ENCODE results near the gene MUC4.

MUC4 gene

DNA sequence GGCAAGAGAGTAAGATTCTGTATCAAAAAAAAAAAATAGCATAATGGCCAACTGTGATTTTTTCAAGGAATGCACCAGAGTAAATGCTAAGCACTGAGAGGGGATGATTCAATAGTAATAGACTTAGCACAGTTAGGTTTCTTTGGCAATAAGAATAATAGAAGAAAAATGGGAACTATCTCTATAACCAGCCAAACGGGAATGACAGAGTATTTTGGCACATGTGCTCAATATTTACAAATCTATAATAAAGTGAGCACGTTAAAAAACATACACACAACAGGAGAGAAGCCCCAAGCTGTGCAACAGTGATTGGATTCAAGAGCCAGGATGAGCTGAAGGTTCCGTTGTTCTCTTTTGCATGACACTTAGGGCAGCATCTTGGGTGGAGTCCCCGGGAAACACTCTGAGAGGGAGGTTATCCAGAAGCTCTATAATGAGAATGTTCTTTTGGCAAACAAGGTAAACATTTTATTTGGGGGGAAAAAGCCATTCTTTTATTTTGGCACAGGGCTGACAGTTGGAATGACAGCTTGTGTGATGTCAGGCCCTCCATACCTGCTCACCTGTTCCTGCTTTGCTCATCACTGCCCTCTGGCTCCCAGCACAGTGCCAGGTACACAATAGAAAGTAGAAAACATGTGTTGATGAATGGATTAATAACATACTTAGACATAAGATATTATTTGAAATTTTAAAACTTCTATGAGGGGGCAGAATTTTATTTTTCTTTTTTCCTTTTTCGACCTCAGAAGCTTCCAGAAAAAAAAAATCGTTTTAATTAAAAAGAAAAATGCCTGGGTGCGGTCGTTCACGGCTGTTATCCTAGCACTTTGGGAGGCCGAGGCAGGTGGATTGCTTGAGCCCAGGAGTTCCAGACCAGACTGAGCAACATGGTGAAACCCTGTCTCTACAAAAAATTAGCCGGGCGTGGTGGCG lies 44.0 kb upstream of the MUC4 start:
- DNase-seq (ENCODE audit: low read depth in 2 of 2), result no peak
- TF ChIP-seq, protein P1, sequence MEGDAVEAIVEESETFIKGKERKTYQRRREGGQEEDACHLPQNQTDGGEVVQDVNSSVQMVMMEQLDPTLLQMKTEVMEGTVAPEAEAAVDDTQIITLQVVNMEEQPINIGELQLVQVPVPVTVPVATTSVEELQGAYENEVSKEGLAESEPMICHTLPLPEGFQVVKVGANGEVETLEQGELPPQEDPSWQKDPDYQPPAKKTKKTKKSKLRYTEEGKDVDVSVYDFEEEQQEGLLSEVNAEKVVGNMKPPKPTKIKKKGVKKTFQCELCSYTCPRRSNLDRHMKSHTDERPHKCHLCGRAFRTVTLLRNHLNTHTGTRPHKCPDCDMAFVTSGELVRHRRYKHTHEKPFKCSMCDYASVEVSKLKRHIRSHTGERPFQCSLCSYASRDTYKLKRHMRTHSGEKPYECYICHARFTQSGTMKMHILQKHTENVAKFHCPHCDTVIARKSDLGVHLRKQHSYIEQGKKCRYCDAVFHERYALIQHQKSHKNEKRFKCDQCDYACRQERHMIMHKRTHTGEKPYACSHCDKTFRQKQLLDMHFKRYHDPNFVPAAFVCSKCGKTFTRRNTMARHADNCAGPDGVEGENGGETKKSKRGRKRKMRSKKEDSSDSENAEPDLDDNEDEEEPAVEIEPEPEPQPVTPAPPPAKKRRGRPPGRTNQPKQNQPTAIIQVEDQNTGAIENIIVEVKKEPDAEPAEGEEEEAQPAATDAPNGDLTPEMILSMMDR (IDR thresholded peaks at IDR 0.05; ENCODE audit: low read depth, low read length), result no peak

DNA sequence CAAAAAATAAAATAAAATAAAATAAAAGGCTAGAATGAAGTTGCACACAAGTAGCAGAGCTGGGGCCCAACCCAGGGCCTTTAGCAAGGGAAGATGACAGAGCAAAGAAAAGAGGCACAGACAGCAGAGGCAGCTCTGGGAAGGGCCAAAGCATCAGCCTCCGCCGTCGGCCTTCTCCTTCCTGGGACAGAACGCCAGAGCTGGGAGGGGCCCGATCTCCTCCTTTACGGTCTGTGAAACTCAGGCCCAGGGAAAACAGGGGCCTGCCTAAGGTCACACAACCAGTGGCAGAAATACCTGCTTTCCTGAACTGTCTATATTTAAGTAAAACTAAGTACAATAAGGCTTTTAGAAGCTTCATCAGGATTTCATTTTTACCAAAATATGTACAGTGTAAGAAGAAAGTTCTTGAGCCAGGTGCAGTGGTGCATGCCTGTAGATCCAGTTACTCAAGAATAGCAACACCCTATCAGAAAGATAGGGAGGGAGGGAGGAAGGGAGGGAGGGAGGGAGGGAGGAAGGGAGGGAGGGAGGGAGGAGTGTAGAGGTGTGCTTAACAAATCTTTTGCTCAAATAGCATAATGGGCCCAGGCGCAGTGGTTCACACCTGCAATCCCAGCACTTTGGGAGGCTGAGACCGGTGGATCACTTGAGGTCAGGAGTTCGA lies 43.0 kb upstream of the MUC4 start:
- H3K4me3 ChIP-seq (replicated peaks in 1 of 2; ENCODE audit: low read depth in 2 of 2, low read length in 2 of 2), result no peak overlapping the region
- DNase-seq (ENCODE audit: low read depth in 2 of 2), result no peak
- TF ChIP-seq, protein P1 (IDR thresholded peaks at IDR 0.05; ENCODE audit: low read depth, low read length), result no peak

More for the DNA sequence above, 44.0 kb upstream of the MUC4 start:
- no peak overlapping the region for H3K4me3 ChIP-seq (replicated peaks in 1 of 2; ENCODE audit: low read depth in 2 of 2, low read length in 2 of 2)

DNA sequence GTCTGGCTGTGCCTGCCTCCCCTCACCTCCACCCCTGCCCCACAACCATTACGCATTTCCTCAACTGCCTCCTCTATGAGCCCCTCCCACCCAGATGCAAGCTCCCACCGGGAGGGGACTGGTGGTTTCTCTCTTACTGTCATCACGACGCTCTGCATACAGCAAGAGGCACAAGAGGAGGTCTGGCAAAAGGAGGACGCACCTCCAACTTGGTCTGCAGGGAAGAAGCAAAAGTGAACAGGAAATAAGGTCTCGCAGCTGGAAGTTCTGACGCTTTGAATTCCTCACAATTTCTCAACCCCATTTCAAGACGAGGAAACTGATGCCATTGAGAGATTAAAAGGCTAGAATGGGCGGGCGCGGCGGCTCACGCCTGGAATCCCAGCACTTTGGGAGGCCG lies 42.3 kb upstream of the MUC4 start:
- no peak overlapping the region for H3K4me3 ChIP-seq (replicated peaks in 1 of 2; ENCODE audit: low read depth in 2 of 2, low read length in 2 of 2)
- TF ChIP-seq, protein P1 (IDR thresholded peaks at IDR 0.05; ENCODE audit: low read depth, low read length), result no peak
- no peak for DNase-seq (ENCODE audit: low read depth in 2 of 2)

DNA sequence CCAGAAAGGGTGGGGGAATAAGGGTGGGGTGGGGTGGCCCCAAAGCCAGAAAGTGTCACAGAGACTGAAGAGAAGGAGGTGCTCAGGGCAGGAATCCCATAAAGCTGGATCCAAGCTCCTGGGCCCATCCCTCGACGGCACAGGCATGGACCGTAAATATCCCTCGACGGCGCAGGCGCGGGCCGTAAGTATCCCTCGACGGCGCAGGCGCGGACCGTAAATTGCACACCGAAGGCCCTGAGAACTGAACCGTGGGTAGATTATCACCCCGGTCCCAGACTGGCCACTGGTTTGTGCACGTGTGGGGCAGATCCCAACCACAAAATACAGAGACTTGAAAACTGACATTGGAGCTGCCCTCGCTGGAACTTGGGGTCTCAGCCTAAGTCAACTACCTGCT lies 41.3 kb upstream of the MUC4 start:
- no peak for DNase-seq (ENCODE audit: low read depth in 2 of 2)
- TF ChIP-seq, protein P1 (IDR thresholded peaks at IDR 0.05; ENCODE audit: low read depth, low read length), result no peak
- no peak overlapping the region for H3K4me3 ChIP-seq (replicated peaks in 1 of 2; ENCODE audit: low read depth in 2 of 2, low read length in 2 of 2)

DNA sequence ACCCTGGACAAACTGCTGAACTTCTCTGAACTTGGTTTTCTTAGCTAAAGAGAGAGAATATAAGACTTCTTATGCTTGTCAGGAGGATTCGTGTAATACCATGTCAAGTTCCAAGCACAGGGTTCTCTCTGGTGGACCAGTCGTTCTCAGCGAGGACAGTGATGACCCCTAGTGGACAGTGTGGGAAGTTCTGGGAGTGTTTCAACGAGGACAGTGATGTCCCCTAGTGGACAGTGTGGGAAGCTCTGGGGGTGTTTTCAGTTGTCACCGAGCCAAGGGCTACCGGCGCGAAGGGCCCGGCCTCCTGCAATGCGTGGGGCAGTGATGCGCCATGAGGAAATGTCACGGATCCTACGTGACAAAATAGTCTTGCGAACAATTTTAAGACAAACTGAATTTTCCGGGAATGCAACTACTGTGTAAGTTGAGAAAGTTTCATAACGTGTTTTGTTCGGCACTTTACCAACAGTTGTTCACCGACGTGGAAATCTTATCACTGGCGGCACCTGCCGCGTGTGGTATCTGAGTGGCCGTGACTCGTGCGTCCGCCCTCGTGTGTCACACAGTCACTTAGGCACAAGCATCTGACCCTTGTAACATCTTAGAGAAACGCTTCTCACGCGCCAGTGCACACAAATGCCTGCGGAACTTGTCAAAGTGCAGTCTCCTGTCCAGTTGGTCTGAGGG lies 39.3 kb upstream of the MUC4 start:
- TF ChIP-seq, protein P1 (IDR thresholded peaks at IDR 0.05; ENCODE audit: low read depth, low read length), result peak; percentile 100
- peak; percentile 94 for DNase-seq (ENCODE audit: low read depth in 2 of 2)

DNA sequence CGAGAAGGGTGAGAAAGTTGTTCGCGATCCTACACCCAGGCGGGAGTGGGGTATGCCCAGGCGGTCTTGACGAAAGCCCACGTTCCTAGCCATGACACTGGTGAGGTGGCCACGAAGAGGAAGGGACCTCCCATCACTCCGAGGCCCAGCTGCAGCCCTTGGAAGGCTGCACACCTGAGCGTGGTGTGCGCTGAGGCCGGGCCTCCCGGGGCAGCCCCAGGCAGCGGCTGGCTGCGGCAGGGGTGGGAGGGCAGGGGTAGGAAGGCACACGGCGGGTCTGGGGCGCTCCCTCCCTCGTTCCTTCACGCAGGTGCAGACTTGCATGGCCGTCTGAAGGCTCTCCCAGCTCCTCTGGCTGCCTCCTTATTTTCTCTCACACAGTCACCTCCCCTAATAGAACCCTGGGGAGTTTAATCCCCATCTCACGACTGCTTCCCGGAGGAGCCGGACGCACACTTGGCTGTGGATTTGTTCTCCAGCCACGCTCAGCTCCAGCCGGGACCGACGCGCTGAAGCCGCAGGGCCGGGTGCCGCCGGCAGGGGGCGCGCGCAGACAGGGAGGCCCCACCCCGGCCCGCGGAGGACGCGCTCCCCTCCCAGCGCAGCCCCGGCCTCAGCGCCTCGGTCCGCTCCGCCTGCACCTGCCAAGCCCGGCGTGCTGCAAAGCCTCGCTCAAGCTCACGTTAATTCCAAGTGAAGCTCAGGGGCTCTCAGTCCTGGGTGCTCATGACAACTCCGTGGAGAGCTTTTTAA lies 37.8 kb upstream of the MUC4 start:
- TF ChIP-seq, protein P1 (IDR thresholded peaks at IDR 0.05; ENCODE audit: low read depth, low read length), result peak; percentile 32
- no peak overlapping the region for H3K4me3 ChIP-seq (replicated peaks in 1 of 2; ENCODE audit: low read depth in 2 of 2, low read length in 2 of 2)
- peak in 1 of 2 donors; percentile 32 for DNase-seq (ENCODE audit: low read depth in 2 of 2)

More for the DNA sequence above, 39.3 kb upstream of the MUC4 start:
- no peak overlapping the region for H3K4me3 ChIP-seq (replicated peaks in 1 of 2; ENCODE audit: low read depth in 2 of 2, low read length in 2 of 2)
